Left forelimb (tissue), 1 donor: ENCODE data around the gene HP1BP3.
A peak's percentile ranks its signal among the peaks of the same experiment; 100 is the strongest.
"Not testable (repeated sequence)": the region's sequence is repeated elsewhere in the genome, so short reads cannot be mapped to it uniquely, and the experiment has no call there.

Source experiments
- DNase-seq: peaks from one replicate; pipeline ENCODE4 v3.0.0-alpha.2; 2018; ENCODE audit warnings: low spot score

HP1BP3 gene, protein sequence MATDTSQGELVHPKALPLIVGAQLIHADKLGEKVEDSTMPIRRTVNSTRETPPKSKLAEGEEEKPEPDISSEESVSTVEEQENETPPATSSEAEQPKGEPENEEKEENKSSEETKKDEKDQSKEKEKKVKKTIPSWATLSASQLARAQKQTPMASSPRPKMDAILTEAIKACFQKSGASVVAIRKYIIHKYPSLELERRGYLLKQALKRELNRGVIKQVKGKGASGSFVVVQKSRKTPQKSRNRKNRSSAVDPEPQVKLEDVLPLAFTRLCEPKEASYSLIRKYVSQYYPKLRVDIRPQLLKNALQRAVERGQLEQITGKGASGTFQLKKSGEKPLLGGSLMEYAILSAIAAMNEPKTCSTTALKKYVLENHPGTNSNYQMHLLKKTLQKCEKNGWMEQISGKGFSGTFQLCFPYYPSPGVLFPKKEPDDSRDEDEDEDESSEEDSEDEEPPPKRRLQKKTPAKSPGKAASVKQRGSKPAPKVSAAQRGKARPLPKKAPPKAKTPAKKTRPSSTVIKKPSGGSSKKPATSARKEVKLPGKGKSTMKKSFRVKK

DNA sequence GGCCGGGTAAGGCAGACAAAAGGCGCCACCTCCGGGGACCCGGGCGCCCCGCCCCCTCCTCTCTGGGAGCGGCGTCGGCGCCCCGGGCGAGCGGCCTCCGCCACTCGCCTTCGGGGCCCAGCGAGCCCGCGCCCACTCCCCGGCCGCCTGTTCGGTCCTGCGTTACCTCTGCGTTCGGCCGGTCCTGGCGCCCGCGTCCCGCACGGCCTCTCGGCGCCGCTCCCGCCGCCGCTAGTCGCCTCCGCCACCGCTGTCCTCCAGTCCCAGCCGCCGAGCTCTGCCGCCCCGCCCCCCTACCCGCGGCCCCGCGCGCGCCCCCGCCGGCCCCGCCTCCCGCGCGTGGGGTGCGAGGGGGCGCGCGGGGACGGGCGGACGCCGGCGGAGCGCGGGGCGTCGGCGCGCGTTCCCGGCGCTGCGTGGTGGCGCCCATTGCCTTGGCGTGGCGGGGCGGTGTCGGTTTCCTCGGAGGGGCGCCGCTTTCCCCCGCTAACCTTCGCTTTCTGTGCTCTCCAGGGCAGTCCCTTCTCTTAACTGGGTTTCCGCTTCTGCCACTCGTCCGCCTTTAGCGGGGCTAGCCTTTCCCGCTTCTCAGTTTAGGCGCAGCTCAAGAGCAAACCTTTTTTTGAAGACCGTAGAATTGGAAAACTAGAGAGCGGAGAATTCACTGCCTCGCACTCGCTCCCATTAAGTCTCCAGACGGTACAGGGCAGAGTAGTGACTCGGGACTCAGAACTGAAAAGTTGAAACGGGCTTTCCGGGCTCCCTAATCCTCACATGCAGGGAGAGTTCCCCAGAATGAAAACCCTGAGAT is at the start of gene HP1BP3:
HP1BP3 (minus strand) TSS at position 279 of the 811 bp plus-strand sequence. CDS start 6,867 bp downstream, outside the sequence.
- DNase-seq, result peak; percentile 91

DNA sequence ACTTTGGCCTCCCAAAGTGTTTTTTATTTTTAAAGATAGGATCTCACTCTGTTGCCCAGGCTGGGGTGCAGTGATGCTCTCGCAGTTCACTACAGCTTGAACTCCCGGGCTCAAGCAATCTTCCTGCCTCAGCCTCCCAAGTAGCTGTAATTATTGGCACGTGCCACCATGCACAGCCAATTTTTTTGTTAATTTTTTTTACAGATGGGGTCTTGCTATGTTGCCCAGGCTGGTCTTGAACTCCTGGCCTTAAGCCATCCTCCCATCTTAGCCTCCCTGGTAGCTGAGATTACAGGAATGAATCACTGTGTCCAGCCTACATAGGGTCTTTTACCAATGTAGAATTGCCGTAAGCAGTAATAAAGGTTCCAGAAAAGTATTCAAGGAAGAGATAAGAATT is 49.1 kb upstream of the HP1BP3 start:
- DNase-seq, result no peak

DNA sequence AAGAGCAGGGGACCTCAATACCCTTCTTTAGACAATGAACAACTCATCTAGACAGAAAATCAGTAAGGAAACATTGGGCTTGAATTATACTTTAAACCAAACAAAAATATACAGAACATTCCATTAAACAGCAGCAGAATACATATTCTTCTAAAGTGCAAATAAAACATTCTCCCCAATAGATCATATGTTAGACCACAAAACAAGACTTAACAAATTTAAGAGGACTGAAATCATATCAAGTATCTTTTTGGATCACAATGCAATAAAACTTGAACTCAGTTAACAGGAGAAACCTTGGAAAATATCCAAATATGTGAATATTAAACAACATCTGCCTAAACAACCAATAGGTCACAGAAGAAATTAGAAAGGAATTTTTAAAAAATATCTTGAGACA is 47.7 kb upstream of the HP1BP3 start:
- no peak for DNase-seq

DNA sequence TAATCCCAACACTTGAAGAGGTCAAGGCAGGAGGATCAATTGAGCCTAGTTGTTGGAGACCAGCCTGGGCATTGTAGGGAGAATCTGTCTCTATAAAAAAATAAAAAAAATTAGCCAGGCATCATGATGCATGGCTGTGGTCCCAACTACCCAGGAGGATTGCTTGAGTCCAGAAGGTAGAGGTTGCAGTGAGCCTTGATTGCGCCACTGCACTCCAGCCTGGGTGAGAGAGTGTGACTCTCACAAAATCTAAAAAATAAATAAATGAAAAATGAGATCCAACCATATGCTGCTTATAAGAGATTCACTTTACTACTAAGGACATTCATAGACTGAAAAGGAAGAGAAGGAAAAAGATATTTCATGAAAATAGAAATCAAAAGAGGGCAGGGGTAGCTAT is 47.1 kb upstream of the HP1BP3 start:
- no peak for DNase-seq

DNA sequence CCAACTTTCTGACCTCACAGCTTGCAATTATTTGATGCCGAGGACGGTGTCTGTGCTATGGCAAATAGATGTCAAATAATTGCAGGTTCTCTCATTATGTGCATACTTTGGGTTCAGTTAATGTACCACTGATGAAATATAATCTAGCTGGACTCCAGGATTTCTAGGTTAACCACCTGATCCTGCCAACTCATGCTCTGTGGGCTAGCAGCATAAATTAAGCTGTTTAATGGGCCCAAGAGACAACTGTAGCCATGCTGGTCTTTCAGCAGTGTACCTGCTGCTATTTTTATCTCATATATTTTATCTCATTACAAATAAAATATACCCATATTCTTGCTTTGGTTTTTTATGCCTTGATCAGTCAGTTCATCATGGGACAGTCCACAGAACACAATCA is 43.3 kb upstream of the HP1BP3 start:
- DNase-seq, result no peak

DNA sequence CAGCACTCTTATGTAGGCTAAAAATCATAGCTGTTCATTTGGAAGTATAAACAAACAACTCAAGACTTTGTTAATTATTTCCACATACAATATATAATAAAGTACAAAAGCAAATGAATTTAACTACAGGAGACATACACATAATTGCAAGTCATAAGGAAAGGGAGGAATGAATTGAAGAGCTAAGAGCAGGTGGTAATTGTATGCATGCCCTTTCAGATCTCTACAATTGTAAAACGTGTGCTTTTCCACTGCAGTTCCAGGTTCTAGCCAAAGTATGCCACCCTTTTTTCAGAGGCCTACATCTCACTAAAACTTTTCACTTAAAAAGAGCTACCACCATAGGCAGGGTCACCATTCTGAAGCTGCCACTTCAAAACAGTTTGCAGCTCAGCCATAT is 42.8 kb upstream of the HP1BP3 start:
- DNase-seq, result no peak

DNA sequence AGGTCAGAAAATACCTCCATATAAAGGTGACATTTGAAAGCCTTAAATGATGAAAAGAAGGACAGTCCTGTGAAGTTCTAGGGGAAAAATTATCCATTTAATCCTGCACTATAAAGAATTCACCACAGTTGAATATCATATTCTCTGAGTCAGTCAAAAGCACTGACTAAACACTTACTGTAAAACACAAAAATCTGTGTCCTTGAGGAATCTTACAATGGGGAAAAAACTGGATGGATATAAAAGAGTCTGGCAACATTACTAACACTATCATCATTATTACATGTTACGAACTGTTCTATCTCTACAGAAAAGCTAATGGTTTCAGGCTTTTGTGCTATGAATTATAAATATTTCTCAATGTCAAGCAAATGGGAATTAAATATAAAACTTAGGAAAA is 42.4 kb upstream of the HP1BP3 start:
- no peak for DNase-seq

DNA sequence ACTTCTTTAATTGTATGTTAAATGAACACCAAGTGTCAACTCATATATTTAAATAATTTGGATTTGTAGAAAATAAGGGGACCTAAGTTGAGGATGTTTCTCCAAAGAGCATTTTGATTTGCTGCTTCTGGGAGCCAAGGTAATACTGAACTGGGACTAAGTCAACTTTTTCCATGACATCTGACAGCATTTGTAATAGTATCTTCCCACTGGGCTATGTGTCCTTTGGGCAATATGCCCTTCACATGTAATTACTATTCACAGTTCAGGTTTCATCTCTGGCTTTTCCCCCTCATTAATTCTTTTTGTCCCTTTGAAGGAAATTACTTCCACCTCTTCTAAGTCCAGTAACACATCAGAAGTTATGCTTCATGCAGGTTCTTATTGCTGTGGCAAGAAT is 36.7 kb upstream of the HP1BP3 start:
- DNase-seq, result no peak

DNA sequence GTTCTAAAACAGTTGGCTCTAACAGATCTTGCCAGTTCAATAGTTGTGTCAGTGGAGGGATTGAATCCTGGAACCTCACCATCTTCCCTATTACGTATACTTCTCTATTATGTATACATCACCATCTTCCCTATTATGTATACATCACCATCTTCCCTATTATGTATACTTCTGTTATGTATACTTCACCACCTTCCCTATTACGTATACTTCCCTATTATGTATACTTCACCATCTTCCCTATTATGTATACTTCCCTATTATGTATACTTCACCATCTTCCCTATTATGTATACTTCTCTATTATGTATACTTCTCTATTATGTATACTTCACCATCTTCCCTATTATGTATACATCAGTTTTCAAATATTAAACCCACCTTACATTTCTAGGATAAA is 34.4 kb upstream of the HP1BP3 start:
- no peak for DNase-seq

DNA sequence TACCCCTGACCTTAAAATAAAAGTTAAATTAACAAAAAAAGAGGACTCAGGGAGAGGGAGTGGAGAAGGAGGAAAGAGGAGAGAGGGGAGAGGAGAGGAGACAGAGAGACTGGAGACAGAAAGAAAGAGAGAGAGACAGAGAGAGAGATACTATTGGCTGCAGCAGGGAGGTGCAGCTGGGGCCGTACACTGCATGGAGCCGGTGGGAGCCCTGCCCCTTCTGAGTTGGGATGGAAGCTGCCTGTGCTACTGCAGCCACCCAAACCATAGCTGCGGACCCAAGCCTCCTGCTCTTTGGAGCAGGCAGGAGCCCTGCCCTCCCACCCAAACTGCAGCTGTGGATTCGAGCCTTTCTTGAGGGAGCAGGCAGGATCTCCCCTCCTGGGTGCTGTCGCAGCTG is 32.7 kb upstream of the HP1BP3 start:
- DNase-seq, result no peak

DNA sequence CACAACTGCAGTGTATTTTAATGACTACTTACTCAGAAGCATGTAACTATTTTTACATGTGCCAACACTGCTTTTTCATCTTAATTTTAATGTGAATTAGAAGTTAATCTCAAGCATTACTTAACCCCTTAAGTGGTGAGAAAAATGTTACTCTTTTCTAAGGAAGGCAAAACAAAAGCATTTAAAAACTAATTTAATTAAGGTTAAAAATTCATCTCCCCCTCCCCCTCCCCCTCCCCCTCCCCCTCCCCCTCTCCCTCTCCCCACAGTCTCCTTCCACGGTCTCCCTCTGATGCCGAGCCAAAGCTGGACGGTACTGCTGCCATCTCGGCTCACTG is 27.4 kb upstream of the HP1BP3 start:
- DNase-seq, result no peak

DNA sequence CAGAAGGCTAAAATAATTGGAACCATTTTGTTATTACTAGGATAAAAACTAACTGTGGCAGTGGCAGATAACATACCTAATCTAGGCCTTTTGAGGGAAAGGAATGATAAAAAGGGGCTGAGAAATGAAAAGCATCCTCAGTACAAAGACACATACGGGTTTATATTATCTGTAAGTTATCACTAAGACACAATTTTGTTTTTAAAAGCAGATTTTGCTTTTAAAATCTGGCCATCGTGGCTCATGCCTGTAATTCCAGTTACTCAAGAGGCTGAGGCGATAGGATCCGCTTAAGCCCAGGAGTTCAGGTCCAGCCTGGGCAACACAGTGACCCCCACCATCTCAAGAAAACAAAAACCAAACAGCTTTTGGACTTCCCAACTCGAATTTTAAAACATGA is 24.8 kb upstream of the HP1BP3 start:
- no peak for DNase-seq

DNA sequence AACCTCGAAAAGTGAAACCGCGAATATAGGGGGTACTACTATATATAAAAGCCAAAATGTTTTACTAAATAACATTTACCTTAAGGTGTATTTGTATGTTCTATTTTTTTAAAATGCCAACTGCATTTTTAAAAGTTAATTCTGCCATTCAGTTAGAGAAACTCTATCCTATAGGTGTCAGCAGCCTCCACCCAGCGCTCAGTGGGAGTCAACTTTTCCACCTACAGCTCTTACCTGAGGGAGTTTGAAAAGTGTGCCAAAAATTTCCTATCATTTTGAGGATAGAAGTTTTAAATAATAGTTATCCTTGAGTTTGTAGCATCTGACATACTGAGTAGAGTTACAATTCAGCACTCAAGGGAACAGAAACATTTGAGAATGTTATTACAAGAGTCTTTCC is 6.1 kb upstream of the HP1BP3 start:
- no peak for DNase-seq

DNA sequence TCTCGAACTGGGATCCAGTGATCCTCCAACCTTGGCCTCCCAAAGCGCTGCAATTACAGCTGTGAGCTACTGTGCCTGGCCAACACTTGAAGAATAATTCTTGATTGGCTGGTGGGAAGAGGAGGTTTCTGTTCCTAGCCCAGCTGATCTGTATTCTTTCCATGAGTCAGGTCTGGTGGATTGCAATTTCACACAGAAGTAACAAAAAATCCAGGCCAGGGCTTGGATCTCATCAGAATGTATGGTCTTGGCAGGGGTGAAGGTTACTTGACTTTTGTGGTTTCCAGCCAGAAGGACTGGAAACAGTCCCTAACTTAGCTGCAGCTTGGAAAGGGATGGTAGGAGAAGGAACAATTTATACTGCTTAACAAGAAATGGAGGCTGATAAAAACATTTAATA is 5.1 kb upstream of the HP1BP3 start:
- DNase-seq, result no peak

DNA sequence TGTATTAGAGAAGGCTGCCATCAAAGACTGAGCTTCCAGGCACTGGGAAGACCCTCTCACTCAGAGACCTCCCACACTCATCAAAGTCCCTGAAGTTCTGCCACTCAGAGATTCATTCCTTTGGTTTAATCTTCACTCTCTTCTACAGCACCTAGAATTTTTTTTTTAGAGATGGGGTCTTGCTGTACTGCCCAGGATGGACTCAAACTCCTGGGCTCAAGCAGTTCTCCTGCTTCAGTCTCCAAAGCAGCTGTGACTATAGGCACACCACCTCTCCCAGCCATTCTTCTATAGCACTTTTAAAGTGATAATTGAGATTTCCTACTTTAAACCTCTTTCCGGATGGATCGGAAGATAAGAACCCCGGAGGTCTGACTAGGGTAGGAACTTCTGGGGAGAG is 3.7 kb upstream of the HP1BP3 start:
- no peak for DNase-seq

DNA sequence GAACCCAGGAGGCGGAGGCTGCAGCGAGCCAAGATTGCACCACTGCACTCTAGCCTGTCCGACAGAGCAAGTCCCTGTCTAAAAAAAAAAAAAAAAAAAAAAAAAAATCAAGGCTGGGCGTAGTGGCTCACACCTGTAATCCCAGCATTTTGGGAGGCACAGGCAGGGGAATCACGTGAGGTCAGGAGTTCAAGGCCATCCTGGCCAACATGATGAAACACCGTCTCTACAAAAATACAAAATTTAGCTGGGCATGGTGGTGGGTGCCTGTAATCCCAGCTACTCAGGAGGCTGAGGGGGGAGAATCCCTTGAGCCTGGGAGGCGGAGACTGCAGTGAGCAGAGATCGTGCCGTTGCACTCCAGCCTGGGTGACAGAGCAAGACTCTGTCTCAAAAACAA is 2.5 kb upstream of the HP1BP3 start:
- not testable (repeated sequence) for DNase-seq

DNA sequence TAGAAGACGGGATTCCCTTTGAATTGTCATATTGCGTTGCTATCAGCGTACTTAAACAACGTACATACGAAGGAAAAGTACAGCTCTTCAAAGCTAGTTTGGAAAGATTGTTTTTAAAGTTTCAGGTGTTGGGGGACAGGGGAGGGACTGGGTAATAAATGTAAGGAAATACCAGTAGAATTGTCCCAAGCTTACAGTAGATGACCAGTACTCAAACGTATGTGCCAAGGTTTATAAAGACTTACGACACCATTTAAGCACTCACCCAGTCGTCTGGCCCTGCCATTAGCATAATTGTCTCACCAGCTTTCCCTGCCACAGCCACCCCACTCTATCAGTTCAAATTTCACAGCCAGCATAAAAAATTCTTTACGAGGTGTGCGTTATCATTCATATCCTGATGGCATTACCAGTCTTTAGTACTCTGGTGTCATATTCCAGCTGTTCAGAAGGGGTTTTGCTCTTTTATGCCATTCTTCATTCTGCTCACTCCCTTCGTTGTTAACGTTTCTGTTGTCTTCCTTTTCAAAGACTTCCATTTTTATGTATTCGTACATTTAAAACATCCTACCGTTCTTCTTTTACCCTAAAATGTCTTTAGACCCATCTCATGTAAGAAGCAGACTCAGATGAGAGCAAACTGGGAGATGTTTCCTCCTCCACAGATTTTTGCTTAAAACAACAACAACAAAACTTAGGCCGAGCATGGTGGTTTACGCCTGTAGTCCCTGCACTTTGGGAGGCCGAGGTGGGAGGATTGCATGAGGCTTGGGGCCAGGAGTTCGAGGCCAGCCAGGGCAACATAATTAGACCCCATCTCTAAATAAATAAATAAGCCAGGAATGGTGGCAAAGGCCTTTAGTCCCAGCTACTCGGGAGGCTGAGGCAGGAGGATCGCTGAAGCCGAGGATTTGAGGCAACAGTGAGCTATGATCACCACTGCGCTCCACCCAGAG is 1.0 kb upstream of the HP1BP3 start:
- DNase-seq, result no peak

DNA sequence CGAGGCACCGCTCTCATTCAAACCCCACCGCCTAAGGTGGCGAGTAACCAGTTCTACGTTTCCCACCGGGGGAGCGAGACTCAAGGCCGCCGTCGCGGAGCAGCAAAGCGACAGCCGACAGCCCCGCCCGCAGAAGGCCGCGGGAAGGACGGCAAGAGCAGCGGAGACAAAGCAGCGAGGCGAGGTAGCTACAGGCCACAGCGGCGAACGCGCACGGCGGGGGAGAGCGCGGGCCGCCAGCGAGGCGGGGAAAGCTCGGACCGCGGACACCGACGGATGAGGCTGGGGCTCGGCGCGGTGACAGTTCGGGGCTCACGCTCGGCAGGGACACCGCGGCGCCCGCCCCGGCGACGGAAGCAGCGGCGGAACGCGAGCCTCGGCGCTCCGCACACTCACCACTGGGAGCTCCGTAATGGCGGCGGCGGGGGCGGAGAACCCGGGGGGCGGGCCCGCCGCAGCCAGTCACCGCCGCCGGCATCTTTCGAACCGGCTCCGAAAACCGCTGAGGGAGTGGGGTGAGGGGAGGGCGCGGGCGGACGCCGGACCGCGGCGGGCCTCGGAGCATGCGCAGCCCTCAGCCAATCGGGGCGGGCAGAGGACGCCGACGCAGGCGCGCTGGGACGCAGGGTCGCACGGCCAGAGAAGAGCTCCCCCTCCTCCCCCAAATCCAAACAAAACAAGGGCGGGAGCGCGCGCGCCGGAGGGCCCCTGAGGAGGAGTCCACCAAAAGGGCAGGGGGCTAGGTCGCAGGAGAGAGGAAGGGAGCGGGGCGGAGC is 666 bp downstream of the HP1BP3 start:
- DNase-seq, result peak; percentile 99

DNA sequence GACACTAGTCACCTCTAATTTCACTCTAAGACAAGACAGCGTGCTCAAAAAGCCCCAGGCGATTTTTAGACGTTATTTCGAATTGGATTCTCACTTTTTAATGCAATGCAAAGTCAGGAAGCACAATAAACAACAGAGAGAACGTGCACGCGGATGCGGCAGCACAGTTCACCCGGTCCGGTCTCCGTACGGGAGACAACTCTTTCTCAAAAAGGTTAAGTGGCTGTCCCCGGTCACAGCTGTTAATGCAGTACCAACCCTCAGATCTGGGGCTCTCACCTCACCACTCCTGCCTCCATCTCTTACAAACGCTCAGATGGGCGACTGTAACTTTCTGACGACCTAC is 1.2 kb downstream of the HP1BP3 start:
- no peak for DNase-seq

DNA sequence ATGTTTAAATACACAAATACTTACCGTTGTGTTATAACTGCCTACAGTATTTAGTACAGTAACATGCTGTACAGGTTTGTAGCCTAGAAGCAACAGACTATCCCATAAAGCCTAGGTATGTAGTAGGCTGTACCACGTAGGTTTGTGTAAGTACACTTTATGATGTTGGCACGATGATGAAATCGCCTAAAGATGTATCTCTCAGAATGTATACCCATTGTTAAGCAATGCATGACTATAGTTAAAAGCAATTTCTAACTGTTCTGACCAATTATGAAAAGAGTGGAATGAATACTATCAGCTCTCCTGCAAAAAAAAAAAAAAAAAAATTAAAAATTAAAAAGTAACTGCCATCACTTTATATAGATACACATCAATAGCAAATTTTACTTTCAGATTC is 11.4 kb downstream of the HP1BP3 start:
- DNase-seq, result no peak

DNA sequence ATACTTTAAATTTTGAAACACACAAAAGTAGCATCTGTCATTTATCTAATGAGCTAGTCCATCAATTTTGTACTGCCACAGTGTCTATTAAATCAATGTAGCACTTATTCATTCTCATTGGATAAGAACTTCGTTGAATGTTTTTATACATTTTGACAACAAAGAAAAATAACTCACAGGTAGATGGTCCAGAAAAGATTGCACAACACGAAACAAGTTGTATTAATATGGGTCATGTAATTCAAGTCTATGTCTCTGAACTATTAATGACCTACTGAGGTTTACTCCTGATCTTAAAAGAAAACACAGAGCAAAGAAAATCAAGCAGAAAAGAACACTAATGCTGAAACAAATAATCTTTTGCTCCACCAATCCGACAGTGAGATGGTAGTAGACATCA is 15.3 kb downstream of the HP1BP3 start:
- DNase-seq, result no peak
